HCT116 (cell line): ENCODE results near the gene MAP2K5. TPM values are rescaled to one million over a fixed set of nuclear protein-coding genes. Genes with fewer than 3 reads are reported as not detected.

Source experiments
- ATAC-seq: fragments of 200-7000 bp; cut with Tn5 transposase; 2 replicates; pipeline ENCODE4 v1.9.1; 2020; ENCODE audit warnings: mild to moderate bottlenecking, moderate library complexity
- BruUV-seq: library from RNA; stranded (reverse); fragments of 400-500 nt; replicated peaks from 2 replicates; lab custom pipeline; 2021; lab: Mats Ljungman, UMichigan
- CTCF ChIA-PET: fragments of 300-600 bp; sonication (Branson Sonifier 250); formaldehyde crosslinking; loops from one replicate; lab custom pipeline; 2021; ENCODE audit warnings: antibody characterized with exemption; lab: Charles Lee
- POLR2A ChIA-PET: fragments of 300-600, 350-600 bp; sonication (Branson Sonifier 250); formaldehyde crosslinking; loops from one replicate; lab custom pipeline; 2021; ENCODE audit warnings: antibody characterized with exemption; lab: Charles Lee
- RAD21 ChIA-PET, 2 experiments: fragments of 300-600 bp; sonication (Branson Sonifier 250); formaldehyde crosslinking; loops; one replicate each; lab custom pipeline; 2023; ENCODE audit warnings: low total read pairs in 2 of 2; ENCODE audit not compliant: uncharacterized antibody in 2 of 2, unreplicated experiment in 2 of 2, low non-redundant PET in 1 of 2; lab: Charles Lee
- DNase-seq: peaks from one replicate; pipeline ENCODE4 v3.0.0-alpha.2; 2010; ENCODE audit warnings: low read depth, low spot score
- H2AFZ ChIP-seq: fragments of 200-600 bp; shearing (Covaris generic), sonication (generic); 2 replicates; pipeline ENCODE4 v1.6.1; 2017; ENCODE audit warnings: low read depth, mixed run types, mixed read lengths, antibody characterized with exemption, low read length; ENCODE audit not compliant: poor library complexity, severe bottlenecking
- H3K27ac ChIP-seq: 2 replicates; pipeline ENCODE4 v1.5.1; 2012; ENCODE audit warnings: low read depth, low read length
- H3K27me3 ChIP-seq: fragments of 200-600 bp; sonication (generic); 2 replicates; pipeline ENCODE4 v1.6.1; 2016; ENCODE audit warnings: mixed run types, low read length, mixed read lengths; ENCODE audit not compliant: insufficient read depth
- H3K36me3 ChIP-seq, 2 experiments: fragments of 200-500 bp in 1 of 2; fragments of 200-600 bp in 1 of 2; sonication (Bioruptor generic) in 1 of 2; sonication (generic) in 1 of 2; 2 replicates each; pipeline versions ENCODE4 v1.5.1 to v1.6.1; 2014 to 2016; ENCODE audit warnings: low read length in 2 of 2, inconsistent platforms in 1 of 2, mixed read lengths in 1 of 2, mixed run types in 1 of 2; ENCODE audit not compliant: insufficient read depth in 2 of 2, control insufficient read depth in 1 of 2
- H3K4me1 ChIP-seq, 2 experiments: fragments of 200-600 bp in 1 of 2; sonication (generic) in 1 of 2; 2 replicates each; pipeline versions ENCODE4 v1.5.1 to v1.6.1; 2012 to 2017; ENCODE audit warnings: low read length in 2 of 2, inconsistent platforms in 1 of 2, mild to moderate bottlenecking in 1 of 2, mixed read lengths in 1 of 2, mixed run types in 1 of 2, moderate library complexity in 1 of 2; ENCODE audit not compliant: insufficient read depth in 2 of 2, control insufficient read depth in 1 of 2
- H3K4me2 ChIP-seq: fragments of 200-600 bp; sonication (generic); 2 replicates; pipeline ENCODE4 v1.6.1; 2017; ENCODE audit warnings: mixed run types, low read length, mixed read lengths
- H3K4me3 ChIP-seq, 2 experiments: fragments of 200-600 bp in 1 of 2; sonication (generic) in 1 of 2; replicated peaks in 1 of 2; 2 replicates each; pipeline ENCODE4 v1.5.1; 2011 to 2016; ENCODE audit warnings: low read length in 2 of 2, control low read depth in 1 of 2, low read depth in 1 of 2, mild to moderate bottlenecking in 1 of 2, mixed read lengths in 1 of 2, mixed run types in 1 of 2
- H3K79me2 ChIP-seq: fragments of 200-600 bp; sonication (generic); 2 replicates; pipeline ENCODE4 v1.6.1; 2017; ENCODE audit warnings: mild to moderate bottlenecking, mixed run types, low read length, moderate library complexity, mixed read lengths; ENCODE audit not compliant: insufficient read depth
- H3K9ac ChIP-seq: fragments of 200-600 bp; sonication (generic); 2 replicates; pipeline ENCODE4 v1.6.1; 2016; ENCODE audit warnings: low read length, mixed read lengths
- H3K9me2 ChIP-seq: fragments of 200-600 bp; sonication (generic), shearing (Covaris generic); 2 replicates; pipeline ENCODE4 v1.6.1; 2017; ENCODE audit warnings: mixed run types, mild to moderate bottlenecking, moderate library complexity; ENCODE audit not compliant: insufficient read depth
- H3K9me3 ChIP-seq, 2 experiments: fragments of 200-500 bp in 1 of 2; fragments of 200-600 bp in 1 of 2; sonication (Bioruptor generic) in 1 of 2; sonication (generic) in 1 of 2; 2 replicates each; pipeline ENCODE4 v1.6.1; 2014 to 2017; ENCODE audit warnings: low read length in 2 of 2, mixed read lengths in 2 of 2, inconsistent platforms in 1 of 2, low read depth in 1 of 2, mild to moderate bottlenecking in 1 of 2, mixed run types in 1 of 2, moderate library complexity in 1 of 2; ENCODE audit not compliant: control insufficient read depth in 1 of 2, insufficient read depth in 1 of 2
- H4K20me1 ChIP-seq: fragments of 200-600 bp; sonication (generic), shearing (Covaris generic); 2 replicates; pipeline ENCODE4 v1.6.1; 2017; ENCODE audit warnings: mixed run types, mild to moderate bottlenecking, moderate library complexity; ENCODE audit not compliant: insufficient read depth
- CBX3 ChIP-seq: IDR thresholded peaks from 2 replicates; pipeline ENCODE4 v1.6.1; 2012; ENCODE audit warnings: low read depth
- EGR1 ChIP-seq: IDR thresholded peaks from 2 replicates; pipeline ENCODE4 v1.6.1; 2012; ENCODE audit warnings: low read depth
- ELF1 ChIP-seq: IDR thresholded peaks from 2 replicates; pipeline ENCODE4 v1.6.1; 2012; ENCODE audit warnings: low read depth, borderline replicate concordance
- EZH2 ChIP-seq: fragments of 200-600 bp; sonication (generic); IDR thresholded peaks from 2 replicates; pipeline ENCODE4 v1.6.1; 2017; ENCODE audit warnings: antibody characterized with exemption, mixed run types
- EZH2phosphoT487 ChIP-seq: fragments of 200-600 bp; IDR thresholded peaks from 2 replicates; pipeline ENCODE4 v1.6.1; 2018; ENCODE audit warnings: antibody characterized with exemption, borderline replicate concordance
- FOSL1 ChIP-seq: IDR thresholded peaks from 2 replicates; pipeline ENCODE4 v1.6.1; 2012; ENCODE audit warnings: low read depth
- JUND ChIP-seq: IDR thresholded peaks from 2 replicates; pipeline ENCODE4 v1.6.1; 2012
- POLR2A ChIP-seq: IDR thresholded peaks from 2 replicates; pipeline ENCODE4 v1.7.0; 2011; ENCODE audit warnings: borderline replicate concordance; ENCODE audit not compliant: insufficient read depth, insufficient read length; ENCODE audit errors: extremely low read depth
- POLR2AphosphoS5 ChIP-seq: IDR thresholded peaks from 2 replicates; pipeline ENCODE4 v1.6.1; 2011; ENCODE audit warnings: mild to moderate bottlenecking, low read depth, low read length, moderate library complexity
- SIN3A ChIP-seq: IDR thresholded peaks from 2 replicates; pipeline ENCODE4 v1.6.1; 2012; ENCODE audit warnings: low read depth
- SP1 ChIP-seq: IDR thresholded peaks from 2 replicates; pipeline ENCODE4 v1.6.1; 2012; ENCODE audit warnings: low read depth
- YY1 ChIP-seq: IDR thresholded peaks from 2 replicates; pipeline ENCODE4 v1.6.1; 2011; ENCODE audit warnings: low read length, low read depth, moderate library complexity, mild to moderate bottlenecking; ENCODE audit not compliant: insufficient replicate concordance; ENCODE audit errors: extremely low read depth
- ZFX ChIP-seq: fragments of 450-650 bp; IDR thresholded peaks from 2 replicates; pipeline ENCODE4 v1.6.1; 2017
- ZNF274 ChIP-seq: fragments of 200-500 bp; sonication (Bioruptor generic); IDR thresholded peaks from 2 replicates; pipeline ENCODE4 v1.6.1; 2014; ENCODE audit warnings: mild to moderate bottlenecking, low read depth, low read length, inconsistent platforms
- intact Hi-C: fragments of 100-400 bp; cut with micrococcal nuclease; formaldehyde crosslinking; loops from 2 replicates; pipeline ENCODE4 v1.10.0; 2022
- total RNA-seq: library from RNA; stranded (reverse); gene quantifications from one replicate; pipeline ENCODE4 v1.2.1, GENCODE V29; 2021; ENCODE audit not compliant: unreplicated experiment
- TF ChIP-seq, protein P1 (sequence below): IDR thresholded peaks from 2 replicates; pipeline ENCODE4 v1.6.1; 2011; ENCODE audit warnings: mild to moderate bottlenecking, low read length, moderate library complexity; ENCODE audit not compliant: insufficient replicate concordance; ENCODE audit errors: extremely low read depth
- TF ChIP-seq, protein P2 (sequence below): IDR thresholded peaks from 2 replicates; pipeline ENCODE4 v1.6.1; 2012; ENCODE audit warnings: low read depth

The MAP2K5 gene
- total RNA-seq, 1 experiment from 2014 or later = 15.6 TPM

DNA sequence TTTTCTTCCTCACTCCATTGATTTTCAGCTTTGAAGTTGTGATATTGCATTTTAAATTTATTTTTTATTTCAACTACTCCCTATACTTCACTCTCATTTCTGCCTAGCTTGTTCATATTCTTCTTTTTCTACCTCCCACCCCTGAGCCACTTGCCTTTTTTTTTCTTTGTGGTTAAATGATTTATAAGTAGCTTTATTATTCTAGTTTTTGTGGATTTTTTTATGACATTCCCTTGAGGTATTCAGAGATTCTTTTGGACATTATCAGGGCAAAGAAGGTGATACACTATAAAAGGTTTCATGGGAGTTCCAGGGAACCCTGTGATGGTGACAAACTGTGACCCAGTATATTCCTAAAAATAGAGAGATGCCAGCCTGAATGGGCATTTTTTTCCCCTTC is 18.3 kb upstream of the MAP2K5 start:
- ChIA-PET RAD21 (no interaction called here), CTCF (interaction anchor here (0.7 kb wide), 1 partner anchor 1026 kb away, joined by 4 read pairs; no protein-coding TSS in a partner anchor), POLR2A (no interaction called here)
- no peak for TF ChIP-seq ZNF274
- TF ChIP-seq FOSL1 = no peak
- no peak for TF ChIP-seq SIN3A
- no peak for TF ChIP-seq ELF1
- TF ChIP-seq EZH2 = no peak
- no peak for TF ChIP-seq POLR2AphosphoS5
- TF ChIP-seq SP1 = no peak
- TF ChIP-seq CBX3 = no peak
- TF ChIP-seq, protein P1, sequence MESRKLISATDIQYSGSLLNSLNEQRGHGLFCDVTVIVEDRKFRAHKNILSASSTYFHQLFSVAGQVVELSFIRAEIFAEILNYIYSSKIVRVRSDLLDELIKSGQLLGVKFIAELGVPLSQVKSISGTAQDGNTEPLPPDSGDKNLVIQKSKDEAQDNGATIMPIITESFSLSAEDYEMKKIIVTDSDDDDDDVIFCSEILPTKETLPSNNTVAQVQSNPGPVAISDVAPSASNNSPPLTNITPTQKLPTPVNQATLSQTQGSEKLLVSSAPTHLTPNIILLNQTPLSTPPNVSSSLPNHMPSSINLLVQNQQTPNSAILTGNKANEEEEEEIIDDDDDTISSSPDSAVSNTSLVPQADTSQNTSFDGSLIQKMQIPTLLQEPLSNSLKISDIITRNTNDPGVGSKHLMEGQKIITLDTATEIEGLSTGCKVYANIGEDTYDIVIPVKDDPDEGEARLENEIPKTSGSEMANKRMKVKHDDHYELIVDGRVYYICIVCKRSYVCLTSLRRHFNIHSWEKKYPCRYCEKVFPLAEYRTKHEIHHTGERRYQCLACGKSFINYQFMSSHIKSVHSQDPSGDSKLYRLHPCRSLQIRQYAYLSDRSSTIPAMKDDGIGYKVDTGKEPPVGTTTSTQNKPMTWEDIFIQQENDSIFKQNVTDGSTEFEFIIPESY = no peak
- no peak for TF ChIP-seq ZFX
- TF ChIP-seq YY1 = no peak
- TF ChIP-seq, protein P2, sequence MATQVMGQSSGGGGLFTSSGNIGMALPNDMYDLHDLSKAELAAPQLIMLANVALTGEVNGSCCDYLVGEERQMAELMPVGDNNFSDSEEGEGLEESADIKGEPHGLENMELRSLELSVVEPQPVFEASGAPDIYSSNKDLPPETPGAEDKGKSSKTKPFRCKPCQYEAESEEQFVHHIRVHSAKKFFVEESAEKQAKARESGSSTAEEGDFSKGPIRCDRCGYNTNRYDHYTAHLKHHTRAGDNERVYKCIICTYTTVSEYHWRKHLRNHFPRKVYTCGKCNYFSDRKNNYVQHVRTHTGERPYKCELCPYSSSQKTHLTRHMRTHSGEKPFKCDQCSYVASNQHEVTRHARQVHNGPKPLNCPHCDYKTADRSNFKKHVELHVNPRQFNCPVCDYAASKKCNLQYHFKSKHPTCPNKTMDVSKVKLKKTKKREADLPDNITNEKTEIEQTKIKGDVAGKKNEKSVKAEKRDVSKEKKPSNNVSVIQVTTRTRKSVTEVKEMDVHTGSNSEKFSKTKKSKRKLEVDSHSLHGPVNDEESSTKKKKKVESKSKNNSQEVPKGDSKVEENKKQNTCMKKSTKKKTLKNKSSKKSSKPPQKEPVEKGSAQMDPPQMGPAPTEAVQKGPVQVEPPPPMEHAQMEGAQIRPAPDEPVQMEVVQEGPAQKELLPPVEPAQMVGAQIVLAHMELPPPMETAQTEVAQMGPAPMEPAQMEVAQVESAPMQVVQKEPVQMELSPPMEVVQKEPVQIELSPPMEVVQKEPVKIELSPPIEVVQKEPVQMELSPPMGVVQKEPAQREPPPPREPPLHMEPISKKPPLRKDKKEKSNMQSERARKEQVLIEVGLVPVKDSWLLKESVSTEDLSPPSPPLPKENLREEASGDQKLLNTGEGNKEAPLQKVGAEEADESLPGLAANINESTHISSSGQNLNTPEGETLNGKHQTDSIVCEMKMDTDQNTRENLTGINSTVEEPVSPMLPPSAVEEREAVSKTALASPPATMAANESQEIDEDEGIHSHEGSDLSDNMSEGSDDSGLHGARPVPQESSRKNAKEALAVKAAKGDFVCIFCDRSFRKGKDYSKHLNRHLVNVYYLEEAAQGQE = no peak
- TF ChIP-seq POLR2A = no peak
- TF ChIP-seq EGR1 = no peak
- TF ChIP-seq JUND = no peak
- TF ChIP-seq EZH2phosphoT487 = no peak
- H3K27me3 ChIP-seq = no peaks in the 10 kb centered on the region
- H3K4me3 ChIP-seq = no peak overlapping the region
- no peaks in the 10 kb centered on the region for H3K36me3 ChIP-seq
- peaks cover 10 to 19% of the 10 kb centered on the region in 2 experiments for H3K4me1 ChIP-seq
- no peaks in the 10 kb centered on the region for H3K9me3 ChIP-seq
- intact Hi-C loops = loop anchor here (10.0 kb wide), 1 partner anchor 311 kb away; no protein-coding TSS in a partner anchor
- H3K9me2 ChIP-seq = no peaks in the 10 kb centered on the region
- H3K27ac ChIP-seq = no peak overlapping the region
- no peak overlapping the region for H2AFZ ChIP-seq
- no peak overlapping the region for H3K4me2 ChIP-seq
- ATAC-seq (no peak), DNase-seq (no peak)
- no TSS peak for BruUV-seq
- H3K79me2 ChIP-seq = peaks cover 48% of the 10 kb centered on the region
- no peaks in the 10 kb centered on the region for H4K20me1 ChIP-seq
- H3K9ac ChIP-seq = no peak overlapping the region
